KMS-11 (cell line): ENCODE data around the gene FANCC.
"Not testable (repeated sequence)": the region's sequence is repeated elsewhere in the genome, so short reads cannot be mapped to it uniquely, and the experiment has no call there.

ENCODE experiments used
- H2AFZ ChIP-seq: fragments of 200-600 bp; sonication (generic); 2 replicates; pipeline ENCODE4 v1.6.1; 2016; ENCODE audit warnings: antibody characterized with exemption, mixed run types, low read depth
- H3K27ac ChIP-seq: fragments of 200-600 bp; sonication (generic); 2 replicates; pipeline ENCODE4 v1.6.1; 2016; ENCODE audit warnings: mild to moderate bottlenecking, mixed run types
- H3K27me3 ChIP-seq: fragments of 200-600 bp; sonication (generic); 2 replicates; pipeline ENCODE4 v1.6.1; 2017; ENCODE audit warnings: mild to moderate bottlenecking, low read depth, mixed run types, moderate library complexity; ENCODE audit not compliant: insufficient read depth
- H3K36me3 ChIP-seq: fragments of 200-600 bp; sonication (generic); 2 replicates; pipeline ENCODE4 v1.6.1; 2017; ENCODE audit warnings: mild to moderate bottlenecking, mixed run types; ENCODE audit not compliant: insufficient read depth
- H3K4me1 ChIP-seq: fragments of 200-600 bp; sonication (generic); 2 replicates; pipeline ENCODE4 v1.6.1; 2016; ENCODE audit warnings: mild to moderate bottlenecking, low read depth, mixed run types; ENCODE audit not compliant: poor library complexity, severe bottlenecking
- H3K4me2 ChIP-seq: fragments of 200-600 bp; sonication (generic); 2 replicates; pipeline ENCODE4 v1.7.0; 2016; ENCODE audit warnings: mild to moderate bottlenecking, mixed run types
- H3K4me3 ChIP-seq: fragments of 200-600 bp; sonication (generic); IDR thresholded peaks from 2 replicates; pipeline ENCODE4 v1.6.1; 2017; ENCODE audit warnings: low read depth, low read length, mixed read lengths; ENCODE audit not compliant: insufficient read depth
- H3K79me2 ChIP-seq: fragments of 200-600 bp; sonication (generic); 2 replicates; pipeline ENCODE4 v1.6.1; 2016; ENCODE audit warnings: low read depth, mixed run types; ENCODE audit not compliant: insufficient read depth
- H3K9ac ChIP-seq: fragments of 200-600 bp; sonication (generic); 2 replicates; pipeline ENCODE4 v1.6.1; 2016; ENCODE audit warnings: mild to moderate bottlenecking, mixed run types
- H4K20me1 ChIP-seq: fragments of 200-600 bp; sonication (generic); 2 replicates; pipeline ENCODE4 v1.6.1; 2016; ENCODE audit warnings: mild to moderate bottlenecking, mixed run types; ENCODE audit not compliant: insufficient read depth
- TF ChIP-seq, protein P1 (sequence below): fragments of 200-600 bp; sonication (generic); conservative IDR thresholded peaks from 2 replicates; pipeline ENCODE4 v1.6.1; 2017; ENCODE audit warnings: low read depth, mild to moderate bottlenecking, antibody characterized with exemption, low read length, moderate library complexity, mixed read lengths

The FANCC gene

DNA sequence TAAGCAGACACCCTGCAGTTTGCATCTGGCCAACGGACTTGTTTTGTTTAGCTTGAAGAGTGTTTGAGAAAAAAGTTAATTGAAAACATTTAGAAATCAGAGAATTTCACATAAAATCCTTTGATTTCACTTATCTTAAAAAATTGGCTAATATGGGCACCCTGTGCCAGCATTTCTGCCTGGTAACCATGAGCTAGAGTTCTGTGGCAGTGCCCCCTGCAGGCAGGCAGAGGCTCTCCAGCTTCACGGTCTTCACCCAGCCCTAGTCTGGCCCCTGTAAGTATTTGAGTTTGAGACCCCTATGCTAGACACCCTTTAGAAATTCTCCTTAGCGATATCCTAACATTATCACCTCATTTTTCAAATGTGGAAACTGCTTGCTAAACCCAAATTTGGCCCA is 18.8 kb upstream of the FANCC start:
- TF ChIP-seq, protein P1, sequence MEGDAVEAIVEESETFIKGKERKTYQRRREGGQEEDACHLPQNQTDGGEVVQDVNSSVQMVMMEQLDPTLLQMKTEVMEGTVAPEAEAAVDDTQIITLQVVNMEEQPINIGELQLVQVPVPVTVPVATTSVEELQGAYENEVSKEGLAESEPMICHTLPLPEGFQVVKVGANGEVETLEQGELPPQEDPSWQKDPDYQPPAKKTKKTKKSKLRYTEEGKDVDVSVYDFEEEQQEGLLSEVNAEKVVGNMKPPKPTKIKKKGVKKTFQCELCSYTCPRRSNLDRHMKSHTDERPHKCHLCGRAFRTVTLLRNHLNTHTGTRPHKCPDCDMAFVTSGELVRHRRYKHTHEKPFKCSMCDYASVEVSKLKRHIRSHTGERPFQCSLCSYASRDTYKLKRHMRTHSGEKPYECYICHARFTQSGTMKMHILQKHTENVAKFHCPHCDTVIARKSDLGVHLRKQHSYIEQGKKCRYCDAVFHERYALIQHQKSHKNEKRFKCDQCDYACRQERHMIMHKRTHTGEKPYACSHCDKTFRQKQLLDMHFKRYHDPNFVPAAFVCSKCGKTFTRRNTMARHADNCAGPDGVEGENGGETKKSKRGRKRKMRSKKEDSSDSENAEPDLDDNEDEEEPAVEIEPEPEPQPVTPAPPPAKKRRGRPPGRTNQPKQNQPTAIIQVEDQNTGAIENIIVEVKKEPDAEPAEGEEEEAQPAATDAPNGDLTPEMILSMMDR = peak; percentile 69
- Histone ChIP-seq H4K20me1 (no peaks in the 10 kb centered on the region), H3K4me2 (no peak overlapping the region)

DNA sequence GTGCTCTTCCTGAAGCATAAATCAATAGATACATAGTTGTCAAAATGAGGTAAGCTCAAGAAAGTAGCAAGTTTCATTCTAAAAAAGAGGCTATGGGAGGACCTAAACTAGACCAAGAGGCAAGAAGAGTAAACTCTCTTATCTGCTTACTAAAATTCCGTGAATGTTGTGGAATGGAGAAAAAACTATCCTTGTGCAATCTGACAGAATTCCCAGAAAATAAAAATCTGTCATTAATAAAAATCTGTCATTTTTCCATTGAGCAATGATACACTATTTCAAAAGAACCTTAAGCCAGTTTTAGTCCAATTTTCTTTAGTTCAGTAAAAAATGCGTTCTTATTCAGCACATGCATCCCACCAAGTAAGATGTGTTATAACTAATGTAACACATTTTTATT is 15.9 kb upstream of the FANCC start:
- no peaks in the 10 kb centered on the region for H4K20me1 ChIP-seq
- H3K4me3 ChIP-seq = no peak overlapping the region
- no peaks in the 10 kb centered on the region for H3K27me3 ChIP-seq
- no peak overlapping the region for H3K4me2 ChIP-seq
- no peaks in the 10 kb centered on the region for H3K36me3 ChIP-seq
- no peak overlapping the region for H3K9ac ChIP-seq
- H3K4me1 ChIP-seq = no peaks in the 10 kb centered on the region
- no peaks in the 10 kb centered on the region for H3K79me2 ChIP-seq
- no peak overlapping the region for H3K27ac ChIP-seq
- TF ChIP-seq, protein P1 = no peak
- no peak overlapping the region for H2AFZ ChIP-seq

More for the DNA sequence above, 18.8 kb upstream of the FANCC start:
- H2AFZ ChIP-seq = no peak overlapping the region
- H3K27ac ChIP-seq = no peak overlapping the region
- H3K9ac ChIP-seq = no peak overlapping the region
- no peaks in the 10 kb centered on the region for H3K79me2 ChIP-seq
- no peaks in the 10 kb centered on the region for H3K27me3 ChIP-seq
- H3K4me1 ChIP-seq = no peaks in the 10 kb centered on the region
- no peaks in the 10 kb centered on the region for H3K36me3 ChIP-seq
- no peak overlapping the region for H3K4me3 ChIP-seq

DNA sequence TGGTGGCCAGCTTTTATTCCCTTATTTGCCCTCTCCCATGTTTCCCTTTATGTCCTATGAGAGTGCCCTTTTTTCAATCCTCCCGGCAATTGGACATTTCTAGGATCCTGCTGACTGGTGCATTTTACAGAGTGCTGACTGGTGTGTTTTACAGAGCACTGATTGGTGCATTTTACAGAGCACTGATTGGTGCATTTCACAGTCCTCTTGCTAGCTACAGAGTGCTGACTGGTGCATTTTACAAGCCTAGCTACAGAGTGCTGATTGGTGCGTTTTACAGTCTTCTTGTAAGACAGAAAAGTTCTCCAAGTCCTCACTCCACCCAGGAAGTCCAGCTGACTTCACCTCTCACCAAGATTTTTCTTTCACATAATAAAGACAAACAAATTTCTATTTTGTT is 15.4 kb upstream of the FANCC start:
- TF ChIP-seq, protein P1 = no peak

DNA sequence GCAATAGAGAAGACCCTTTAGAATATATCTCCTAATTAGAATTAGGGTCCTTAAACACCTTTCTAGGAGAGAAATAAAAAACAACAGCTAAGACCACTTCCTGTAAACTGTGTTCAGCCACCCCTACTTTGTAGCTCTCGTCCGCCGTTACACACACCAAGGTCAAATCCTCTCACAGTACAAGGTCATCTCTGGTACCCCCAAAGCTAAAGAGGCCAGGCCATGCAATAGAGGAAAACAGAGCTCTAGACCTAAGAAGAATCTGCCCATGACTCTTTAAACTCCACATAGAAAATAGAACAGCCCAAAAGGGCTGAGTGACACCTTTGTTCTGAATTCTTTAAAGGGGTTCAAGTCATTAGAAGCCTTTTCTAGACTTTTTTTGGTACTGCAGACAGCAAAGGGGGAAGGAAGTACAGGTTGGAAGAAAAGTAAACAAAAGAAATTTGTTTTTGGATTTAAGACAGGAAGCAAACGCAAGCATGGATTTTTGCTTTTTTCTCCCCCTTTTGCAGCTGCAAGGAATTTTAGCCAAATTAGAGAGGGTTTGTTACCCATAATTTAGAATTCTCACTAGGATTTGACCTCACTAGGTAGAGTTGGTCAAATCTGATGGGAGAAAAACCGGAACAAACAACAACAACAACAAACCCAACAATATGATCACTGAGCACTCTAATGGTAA is 13.4 kb upstream of the FANCC start:
- no peaks in the 10 kb centered on the region for H3K36me3 ChIP-seq
- H3K4me3 ChIP-seq = no peak overlapping the region
- no peaks in the 10 kb centered on the region for H3K79me2 ChIP-seq
- no peak overlapping the region for H3K27ac ChIP-seq
- H3K4me2 ChIP-seq = no peak overlapping the region
- no peaks in the 10 kb centered on the region for H4K20me1 ChIP-seq
- H2AFZ ChIP-seq = no peak overlapping the region
- TF ChIP-seq, protein P1 = no peak
- H3K27me3 ChIP-seq = no peaks in the 10 kb centered on the region
- H3K9ac ChIP-seq = no peak overlapping the region
- H3K4me1 ChIP-seq = no peaks in the 10 kb centered on the region

More for the DNA sequence above, 15.4 kb upstream of the FANCC start:
- H3K36me3 ChIP-seq = no peaks in the 10 kb centered on the region
- no peak overlapping the region for H3K9ac ChIP-seq
- no peak overlapping the region for H3K4me2 ChIP-seq
- H4K20me1 ChIP-seq = no peaks in the 10 kb centered on the region
- no peak overlapping the region for H3K27ac ChIP-seq
- H3K4me3 ChIP-seq = no peak overlapping the region
- H3K79me2 ChIP-seq = no peaks in the 10 kb centered on the region
- no peak overlapping the region for H2AFZ ChIP-seq
- H3K27me3 ChIP-seq = no peaks in the 10 kb centered on the region
- no peaks in the 10 kb centered on the region for H3K4me1 ChIP-seq

DNA sequence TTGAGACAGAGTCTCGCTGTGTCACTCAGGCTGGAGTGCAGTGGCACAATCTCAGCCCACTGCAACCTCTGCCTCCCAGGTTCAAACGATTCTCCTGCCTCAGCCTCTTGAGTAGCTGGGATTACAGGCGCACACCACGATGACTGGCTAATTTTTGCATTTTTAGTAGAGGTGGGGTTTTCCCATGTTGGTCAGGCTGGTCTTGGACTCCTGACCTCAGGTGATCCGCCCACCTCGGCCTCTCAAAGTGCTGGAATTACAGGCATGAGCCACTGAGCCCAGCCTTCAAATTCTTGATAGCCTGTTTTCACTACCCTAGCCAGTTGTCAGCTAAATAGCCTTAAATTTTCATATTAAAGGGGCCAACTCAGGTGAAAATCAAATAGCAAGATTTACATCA is 11.6 kb upstream of the FANCC start:
- not testable (repeated sequence) for H2AFZ ChIP-seq, H3K27ac ChIP-seq, H3K36me3 ChIP-seq, H3K4me3 ChIP-seq, H3K27me3 ChIP-seq, H3K79me2 ChIP-seq, H3K4me2 ChIP-seq, H3K9ac ChIP-seq, H4K20me1 ChIP-seq, H3K4me1 ChIP-seq
